ENCODE results near the gene PTPA.

Gene PTPA

GRCh38 chr9:129084087-129084486 lies 27.1 kb upstream of the PTPA start:
- DNase-seq (ENCODE audit: low spot score): no peak

GRCh38 chr9:129089246-129089645 lies 22.0 kb upstream of the PTPA start:
- no peak for DNase-seq (ENCODE audit: low spot score)

GRCh38 chr9:129093602-129094386 lies 17.4 kb upstream of the PTPA start:
- DNase-seq (ENCODE audit: low spot score): no peak

- DNase-seq (ENCODE audit: low spot score): no peak
Observed at GRCh38 chr9:129094387-129095169, 16.6 kb upstream of the PTPA start.

- DNase-seq (ENCODE audit: low spot score): no peak
Observed at GRCh38 chr9:129095170-129095667, 16.0 kb upstream of the PTPA start.

- DNase-seq (ENCODE audit: low spot score): no peak
Observed at GRCh38 chr9:129095908-129096307, 15.3 kb upstream of the PTPA start.

GRCh38 chr9:129097671-129098306 lies 13.4 kb upstream of the PTPA start:
- DNase-seq (ENCODE audit: low spot score): no peak

GRCh38 chr9:129098328-129098727 lies 12.9 kb upstream of the PTPA start:
- DNase-seq (ENCODE audit: low spot score): no peak

GRCh38 chr9:129100383-129101169 lies 10.6 kb upstream of the PTPA start:
- DNase-seq (ENCODE audit: low spot score): no peak

- DNase-seq (ENCODE audit: low spot score): no peak
Observed at GRCh38 chr9:129101279-129101678, 9.9 kb upstream of the PTPA start.

GRCh38 chr9:129102095-129102525 lies 9.1 kb upstream of the PTPA start:
- DNase-seq (ENCODE audit: low spot score): no peak

GRCh38 chr9:129102791-129103594 lies 8.2 kb upstream of the PTPA start:
- peak; percentile 45 for DNase-seq (ENCODE audit: low spot score)

- no peak for DNase-seq (ENCODE audit: low spot score)
Observed at GRCh38 chr9:129103595-129103965, 7.6 kb upstream of the PTPA start.

- DNase-seq (ENCODE audit: low spot score): no peak
Observed at GRCh38 chr9:129104051-129104450, 7.2 kb upstream of the PTPA start.

- no peak for DNase-seq (ENCODE audit: low spot score)
Observed at GRCh38 chr9:129105857-129106694, 5.1 kb upstream of the PTPA start.

- DNase-seq (ENCODE audit: low spot score): no peak
Observed at GRCh38 chr9:129107651-129108050, 3.6 kb upstream of the PTPA start.

GRCh38 chr9:129108083-129108804 lies 3.0 kb upstream of the PTPA start:
- DNase-seq (ENCODE audit: low spot score): no peak

- DNase-seq (ENCODE audit: low spot score): no peak
Observed at GRCh38 chr9:129108805-129109536, 2.2 kb upstream of the PTPA start.

- DNase-seq (ENCODE audit: low spot score): peak; percentile 30
Observed at GRCh38 chr9:129109537-129109903, 1.7 kb upstream of the PTPA start.
